H1 (cell line): ENCODE results near the gene ABCC11. TPM values are rescaled to one million over a fixed set of nuclear protein-coding genes. Genes with fewer than 3 reads are reported as not detected.

ENCODE experiments used
- EZH2 ChIP-seq: fragments of 200-600 bp; sonication (generic); IDR thresholded peaks from 2 replicates; pipeline ENCODE4 v1.7.1; 2012; ENCODE audit warnings: low read depth, mild to moderate bottlenecking, moderate library complexity, low read length, inconsistent platforms; ENCODE audit not compliant: severe bottlenecking
- GTF2F1 ChIP-seq: IDR thresholded peaks from 2 replicates; pipeline ENCODE4 v1.6.1; 2012; ENCODE audit warnings: low read depth, low read length, improper control_type of control experiment, borderline replicate concordance
- HDAC6 ChIP-seq: IDR thresholded peaks from one replicate; pipeline ENCODE4 v1.7.1; 2012; ENCODE audit warnings: low read depth, mild to moderate bottlenecking, inconsistent platforms, low read length, moderate library complexity
- KDM4A ChIP-seq: IDR thresholded peaks from one replicate; pipeline ENCODE4 v1.7.1; 2012; ENCODE audit warnings: low read depth, mild to moderate bottlenecking, moderate library complexity, low read length, inconsistent platforms; ENCODE audit not compliant: severe bottlenecking
- MAFK ChIP-seq: IDR thresholded peaks from 2 replicates; pipeline ENCODE4 v1.6.1; 2012; ENCODE audit warnings: low read depth, mild to moderate bottlenecking, improper control_type of control experiment, low read length
- POLR2AphosphoS5 ChIP-seq: IDR thresholded peaks from 2 replicates; pipeline ENCODE4 v1.6.1; 2011; ENCODE audit warnings: low read depth, low read length
- RXRA ChIP-seq: IDR thresholded peaks from 2 replicates; pipeline ENCODE4 v1.6.1; 2011; ENCODE audit warnings: low read depth, mild to moderate bottlenecking, low read length, moderate library complexity; ENCODE audit not compliant: insufficient read depth
- SIX5 ChIP-seq: IDR thresholded peaks from 2 replicates; pipeline ENCODE4 v1.6.1; 2011; ENCODE audit warnings: mild to moderate bottlenecking, low read depth, low read length
- polyA plus RNA-seq, 7 experiments: library from polyadenylated mRNA; depleted of rRNA in 3 of 7; stranded (reverse) in 5 of 7; unstranded in 2 of 7; fragments of >200 nt in 5 of 7; fragments of 200-250 nt in 2 of 7; gene quantifications; 1 replicate in 5 of 7; 2 replicates in 1 of 7; 4 replicates in 1 of 7; pipeline versions ENCODE4 v1.2.1 to v1.2.3, GENCODE V29; 2011 to 2013; ENCODE audit warnings: missing spikeins in 2 of 7, mixed read lengths in 2 of 7
- total RNA-seq: library from RNA; stranded (reverse); fragmentation: NEBNext Ultra II Directional; extraction: Animal tissue kit (Norgen Biotek cat#: 25700); gene quantifications from 2 replicates; pipeline ENCODE4 v1.2.1, GENCODE V29; 2021
- TF ChIP-seq, protein P1 (sequence below): fragments of 300-600 bp; sonication (generic); IDR thresholded peaks from 2 replicates; pipeline ENCODE4 v1.7.1; 2012; ENCODE audit warnings: low read length, moderate library complexity, mild to moderate bottlenecking, inconsistent platforms; ENCODE audit not compliant: insufficient replicate concordance
- TF ChIP-seq, protein P2 (sequence below): IDR thresholded peaks from 2 replicates; pipeline ENCODE4 v1.6.1; 2011; ENCODE audit warnings: low read depth, mild to moderate bottlenecking, low read length; ENCODE audit not compliant: insufficient read depth

Gene ABCC11
- total and polyA plus RNA-seq, 2 of the 8 experiments (the other 6 are each of a cell fraction or from before 2014, with no cell fraction given) = 0.06 TPM; not detected in 1

DNA sequence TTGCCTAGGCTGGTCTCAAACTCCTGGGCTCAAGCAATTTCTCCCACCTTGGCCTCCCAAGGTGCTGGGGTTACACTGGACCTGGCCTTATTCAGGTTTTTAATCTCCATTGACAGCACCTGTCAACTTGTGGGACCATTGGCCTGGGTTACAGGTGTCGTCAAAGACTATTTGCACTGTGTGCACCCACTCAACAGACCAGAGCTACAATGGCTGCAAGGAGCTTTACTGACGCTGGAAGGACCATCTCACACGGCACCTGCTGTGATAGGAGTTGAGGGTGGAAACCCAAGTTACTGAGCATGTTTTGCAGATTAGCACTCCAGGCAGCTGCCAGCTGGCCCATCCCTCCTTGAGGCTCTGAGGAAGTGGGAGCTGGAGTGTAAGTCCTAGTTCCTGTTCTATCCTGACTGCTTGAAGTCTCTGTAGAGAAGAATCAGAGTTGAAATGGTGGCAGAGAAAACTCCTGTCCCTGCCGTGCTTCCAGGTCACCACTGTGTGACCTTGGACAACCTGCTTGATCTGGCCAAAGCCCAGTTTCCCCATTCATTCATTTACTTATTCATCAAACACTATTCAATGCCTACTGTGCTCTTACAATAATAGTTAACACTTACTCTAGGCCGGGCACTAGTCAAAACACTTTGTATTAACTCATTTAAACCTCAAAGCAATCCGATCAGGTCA is 45.7 kb downstream of the ABCC11 start (continued):
- TF ChIP-seq, protein P1, sequence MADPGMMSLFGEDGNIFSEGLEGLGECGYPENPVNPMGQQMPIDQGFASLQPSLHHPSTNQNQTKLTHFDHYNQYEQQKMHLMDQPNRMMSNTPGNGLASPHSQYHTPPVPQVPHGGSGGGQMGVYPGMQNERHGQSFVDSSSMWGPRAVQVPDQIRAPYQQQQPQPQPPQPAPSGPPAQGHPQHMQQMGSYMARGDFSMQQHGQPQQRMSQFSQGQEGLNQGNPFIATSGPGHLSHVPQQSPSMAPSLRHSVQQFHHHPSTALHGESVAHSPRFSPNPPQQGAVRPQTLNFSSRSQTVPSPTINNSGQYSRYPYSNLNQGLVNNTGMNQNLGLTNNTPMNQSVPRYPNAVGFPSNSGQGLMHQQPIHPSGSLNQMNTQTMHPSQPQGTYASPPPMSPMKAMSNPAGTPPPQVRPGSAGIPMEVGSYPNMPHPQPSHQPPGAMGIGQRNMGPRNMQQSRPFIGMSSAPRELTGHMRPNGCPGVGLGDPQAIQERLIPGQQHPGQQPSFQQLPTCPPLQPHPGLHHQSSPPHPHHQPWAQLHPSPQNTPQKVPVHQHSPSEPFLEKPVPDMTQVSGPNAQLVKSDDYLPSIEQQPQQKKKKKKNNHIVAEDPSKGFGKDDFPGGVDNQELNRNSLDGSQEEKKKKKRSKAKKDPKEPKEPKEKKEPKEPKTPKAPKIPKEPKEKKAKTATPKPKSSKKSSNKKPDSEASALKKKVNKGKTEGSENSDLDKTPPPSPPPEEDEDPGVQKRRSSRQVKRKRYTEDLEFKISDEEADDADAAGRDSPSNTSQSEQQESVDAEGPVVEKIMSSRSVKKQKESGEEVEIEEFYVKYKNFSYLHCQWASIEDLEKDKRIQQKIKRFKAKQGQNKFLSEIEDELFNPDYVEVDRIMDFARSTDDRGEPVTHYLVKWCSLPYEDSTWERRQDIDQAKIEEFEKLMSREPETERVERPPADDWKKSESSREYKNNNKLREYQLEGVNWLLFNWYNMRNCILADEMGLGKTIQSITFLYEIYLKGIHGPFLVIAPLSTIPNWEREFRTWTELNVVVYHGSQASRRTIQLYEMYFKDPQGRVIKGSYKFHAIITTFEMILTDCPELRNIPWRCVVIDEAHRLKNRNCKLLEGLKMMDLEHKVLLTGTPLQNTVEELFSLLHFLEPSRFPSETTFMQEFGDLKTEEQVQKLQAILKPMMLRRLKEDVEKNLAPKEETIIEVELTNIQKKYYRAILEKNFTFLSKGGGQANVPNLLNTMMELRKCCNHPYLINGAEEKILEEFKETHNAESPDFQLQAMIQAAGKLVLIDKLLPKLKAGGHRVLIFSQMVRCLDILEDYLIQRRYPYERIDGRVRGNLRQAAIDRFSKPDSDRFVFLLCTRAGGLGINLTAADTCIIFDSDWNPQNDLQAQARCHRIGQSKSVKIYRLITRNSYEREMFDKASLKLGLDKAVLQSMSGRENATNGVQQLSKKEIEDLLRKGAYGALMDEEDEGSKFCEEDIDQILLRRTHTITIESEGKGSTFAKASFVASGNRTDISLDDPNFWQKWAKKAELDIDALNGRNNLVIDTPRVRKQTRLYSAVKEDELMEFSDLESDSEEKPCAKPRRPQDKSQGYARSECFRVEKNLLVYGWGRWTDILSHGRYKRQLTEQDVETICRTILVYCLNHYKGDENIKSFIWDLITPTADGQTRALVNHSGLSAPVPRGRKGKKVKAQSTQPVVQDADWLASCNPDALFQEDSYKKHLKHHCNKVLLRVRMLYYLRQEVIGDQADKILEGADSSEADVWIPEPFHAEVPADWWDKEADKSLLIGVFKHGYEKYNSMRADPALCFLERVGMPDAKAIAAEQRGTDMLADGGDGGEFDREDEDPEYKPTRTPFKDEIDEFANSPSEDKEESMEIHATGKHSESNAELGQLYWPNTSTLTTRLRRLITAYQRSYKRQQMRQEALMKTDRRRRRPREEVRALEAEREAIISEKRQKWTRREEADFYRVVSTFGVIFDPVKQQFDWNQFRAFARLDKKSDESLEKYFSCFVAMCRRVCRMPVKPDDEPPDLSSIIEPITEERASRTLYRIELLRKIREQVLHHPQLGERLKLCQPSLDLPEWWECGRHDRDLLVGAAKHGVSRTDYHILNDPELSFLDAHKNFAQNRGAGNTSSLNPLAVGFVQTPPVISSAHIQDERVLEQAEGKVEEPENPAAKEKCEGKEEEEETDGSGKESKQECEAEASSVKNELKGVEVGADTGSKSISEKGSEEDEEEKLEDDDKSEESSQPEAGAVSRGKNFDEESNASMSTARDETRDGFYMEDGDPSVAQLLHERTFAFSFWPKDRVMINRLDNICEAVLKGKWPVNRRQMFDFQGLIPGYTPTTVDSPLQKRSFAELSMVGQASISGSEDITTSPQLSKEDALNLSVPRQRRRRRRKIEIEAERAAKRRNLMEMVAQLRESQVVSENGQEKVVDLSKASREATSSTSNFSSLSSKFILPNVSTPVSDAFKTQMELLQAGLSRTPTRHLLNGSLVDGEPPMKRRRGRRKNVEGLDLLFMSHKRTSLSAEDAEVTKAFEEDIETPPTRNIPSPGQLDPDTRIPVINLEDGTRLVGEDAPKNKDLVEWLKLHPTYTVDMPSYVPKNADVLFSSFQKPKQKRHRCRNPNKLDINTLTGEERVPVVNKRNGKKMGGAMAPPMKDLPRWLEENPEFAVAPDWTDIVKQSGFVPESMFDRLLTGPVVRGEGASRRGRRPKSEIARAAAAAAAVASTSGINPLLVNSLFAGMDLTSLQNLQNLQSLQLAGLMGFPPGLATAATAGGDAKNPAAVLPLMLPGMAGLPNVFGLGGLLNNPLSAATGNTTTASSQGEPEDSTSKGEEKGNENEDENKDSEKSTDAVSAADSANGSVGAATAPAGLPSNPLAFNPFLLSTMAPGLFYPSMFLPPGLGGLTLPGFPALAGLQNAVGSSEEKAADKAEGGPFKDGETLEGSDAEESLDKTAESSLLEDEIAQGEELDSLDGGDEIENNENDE = no peak
- TF ChIP-seq MAFK = no peak
- TF ChIP-seq RXRA = no peak
- TF ChIP-seq KDM4A = no peak
- TF ChIP-seq, protein P2, sequence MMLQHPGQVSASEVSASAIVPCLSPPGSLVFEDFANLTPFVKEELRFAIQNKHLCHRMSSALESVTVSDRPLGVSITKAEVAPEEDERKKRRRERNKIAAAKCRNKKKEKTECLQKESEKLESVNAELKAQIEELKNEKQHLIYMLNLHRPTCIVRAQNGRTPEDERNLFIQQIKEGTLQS = no peak
- TF ChIP-seq GTF2F1 = no peak
- no peak for TF ChIP-seq EZH2
- TF ChIP-seq HDAC6 = no peak
- TF ChIP-seq POLR2AphosphoS5 = no peak
- TF ChIP-seq SIX5 = no peak
- TF ChIP-seq, all 59 proteins: peak for 0
